Tibial nerve (tissue), 4 donors: ENCODE measurements around the gene LNX2. TPM values are rescaled to one million over a fixed set of nuclear protein-coding genes. Genes with fewer than 3 reads are reported as not detected.

Experiments used
- DNase-seq, 2 donors: peaks; one replicate each; pipeline ENCODE4 v3.0.0-alpha.2; 2019; ENCODE audit warnings: low spot score in 2 of 2
- H3K27ac ChIP-seq, 4 donors: fragments of 200-600 bp; sonication (generic) in 3 of 4; one replicate each; pipeline ENCODE4 v1.5.1; 2017 to 2019; ENCODE audit warnings: mild to moderate bottlenecking in 1 of 4
- H3K27me3 ChIP-seq, 2 donors: fragments of 200-600 bp; sonication (generic) in 1 of 2; one replicate each; pipeline versions ENCODE4 v1.5.1 to v1.6.0; 2017 to 2019
- H3K36me3 ChIP-seq, 3 donors: fragments of 200-600 bp; sonication (generic); one replicate each; pipeline ENCODE4 v1.5.1; 2018 to 2019
- H3K4me1 ChIP-seq, 4 donors: fragments of 200-600 bp; sonication (generic) in 3 of 4; one replicate each; pipeline ENCODE4 v1.5.1; 2017 to 2019
- H3K4me3 ChIP-seq, 4 donors: fragments of 200-600 bp; sonication (generic) in 3 of 4; one replicate each; pipeline ENCODE4 v1.5.1; 2017 to 2019; ENCODE audit warnings: mild to moderate bottlenecking in 1 of 4, moderate library complexity in 1 of 4
- H3K9me3 ChIP-seq, 4 donors: fragments of 200-600 bp; sonication (generic) in 3 of 4; one replicate each; pipeline ENCODE4 v1.5.1; 2017 to 2019
- CTCF ChIP-seq, 5 experiments: fragments of 200-600 bp in 3 of 5; fragments of 450-650 bp in 2 of 5; sonication (generic) in 3 of 5; IDR thresholded peaks; one replicate each; pipeline ENCODE4 v1.5.1; 2016 to 2019; ENCODE audit warnings: antibody characterized with exemption in 5 of 5, mild to moderate bottlenecking in 3 of 5, moderate library complexity in 2 of 5
- EP300 ChIP-seq, 2 donors: sonication (generic); formaldehyde crosslinking; IDR thresholded peaks; one replicate each; pipeline ENCODE4 v1.6.1; 2017; ENCODE audit warnings: antibody characterized with exemption in 2 of 2, mild to moderate bottlenecking in 1 of 2
- POLR2A ChIP-seq, 2 donors: fragments of 450-650 bp; IDR thresholded peaks; one replicate each; pipeline ENCODE4 v1.6.1; 2017; ENCODE audit warnings: antibody characterized with exemption in 2 of 2, mild to moderate bottlenecking in 2 of 2, moderate library complexity in 2 of 2
- WGBS, 2 donors: methylation state at CpG; one replicate each; pipeline ENCODE4 v1.1.5; 2018; 5-methylcytosine and 5-hydroxymethylcytosine counted together
- total RNA-seq, 4 donors: library from RNA; depleted of rRNA; stranded (reverse); fragments of >200 nt; gene quantifications; one replicate each; pipeline ENCODE4 v1.1.0, GENCODE V29; 2016

The LNX2 gene
- total RNA-seq, 4 donors from 2014 or later = 4.6 to 7.3 (median 6.7) TPM

- no peaks in the 10 kb centered on the region for H3K36me3 ChIP-seq
- no peaks in the 10 kb centered on the region for H3K27me3 ChIP-seq
- 72 to 81% methylated on average over 5 of the region's 5 CpGs for WGBS, 2 donors
- H3K4me3 ChIP-seq = no peak overlapping the region
- H3K4me1 ChIP-seq = no peaks in the 10 kb centered on the region
- H3K9me3 ChIP-seq = no peaks in the 10 kb centered on the region
- TF ChIP-seq POLR2A (IDR thresholded peaks at IDR 0.05) (no peak), CTCF (IDR thresholded peaks at IDR 0.05) (no peak), EP300 (IDR thresholded peaks at IDR 0.05) (no peak)
- no peak overlapping the region for H3K27ac ChIP-seq
- DNase-seq = no peak
Observed at GRCh38 chr13:27587095-27587746, 33.1 kb downstream of the LNX2 start.

GRCh38 chr13:27583645-27584044, 36.7 kb downstream of the LNX2 start:
- 38 to 52% methylated on average over 4 of the region's 4 CpGs for WGBS, 2 donors
- Histone ChIP-seq H3K9me3 (no peaks in the 10 kb centered on the region), H3K36me3 (no peaks in the 10 kb centered on the region), H3K4me3 (no peak overlapping the region), H3K27me3 (no peaks in the 10 kb centered on the region), H3K4me1 (peaks cover 0 to 9% (median 0%) of the 10 kb centered on the region in 4 donors), H3K27ac (no peak overlapping the region)
- no peak for DNase-seq
- TF ChIP-seq POLR2A (IDR thresholded peaks at IDR 0.05) = no peak
- no peak for TF ChIP-seq CTCF (IDR thresholded peaks at IDR 0.05)
- TF ChIP-seq EP300 (IDR thresholded peaks at IDR 0.05) = no peak

- WGBS, 2 donors = 62 to 65% methylated on average over 6 of the region's 6 CpGs
- Histone ChIP-seq H3K27me3 (no peaks in the 10 kb centered on the region), H3K4me1 (peaks cover 0 to 25% (median 4%) of the 10 kb centered on the region in 4 donors), H3K4me3 (no peak overlapping the region), H3K9me3 (no peaks in the 10 kb centered on the region), H3K27ac (peak overlapping the region in 2 of 4 donors; percentile 63 to 70), H3K36me3 (peaks cover 0 to 10% (median 0%) of the 10 kb centered on the region in 3 donors)
- TF ChIP-seq POLR2A (IDR thresholded peaks at IDR 0.05) (no peak), CTCF (IDR thresholded peaks at IDR 0.05) (no peak), EP300 (IDR thresholded peaks at IDR 0.05) (no peak)
- DNase-seq = no peak
Observed at GRCh38 chr13:27578121-27579030, 42.0 kb downstream of the LNX2 start.

GRCh38 chr13:27574661-27575060, 45.7 kb downstream of the LNX2 start:
- no peak for TF ChIP-seq POLR2A (IDR thresholded peaks at IDR 0.05)
- no peak for TF ChIP-seq CTCF (IDR thresholded peaks at IDR 0.05)
- no peak for TF ChIP-seq EP300 (IDR thresholded peaks at IDR 0.05)
- WGBS, 2 donors = 94 to 96% methylated on average over 1 of the region's 1 CpG
- no peaks in the 10 kb centered on the region for H3K9me3 ChIP-seq
- DNase-seq = no peak
- peaks cover 0 to 10% (median 0%) of the 10 kb centered on the region in 3 donors for H3K36me3 ChIP-seq
- no peaks in the 10 kb centered on the region for H3K27me3 ChIP-seq
- no peak overlapping the region for H3K27ac ChIP-seq
- no peak overlapping the region for H3K4me3 ChIP-seq
- peaks cover 0 to 22% (median 4%) of the 10 kb centered on the region in 4 donors for H3K4me1 ChIP-seq

- Histone ChIP-seq H3K4me1 (peaks cover 0 to 12% (median 4%) of the 10 kb centered on the region in 4 donors), H3K27ac (no peak overlapping the region), H3K4me3 (no peak overlapping the region), H3K27me3 (no peaks in the 10 kb centered on the region), H3K36me3 (peaks cover 0 to 22% (median 0%) of the 10 kb centered on the region in 3 donors), H3K9me3 (no peaks in the 10 kb centered on the region)
- no peak for DNase-seq
- 75 to 78% methylated on average over 2 of the region's 2 CpGs for WGBS, 2 donors
- TF ChIP-seq EP300 (IDR thresholded peaks at IDR 0.05) (no peak), CTCF (IDR thresholded peaks at IDR 0.05) (no peak), POLR2A (IDR thresholded peaks at IDR 0.05) (no peak)
Observed at GRCh38 chr13:27573265-27573664, 47.1 kb downstream of the LNX2 start.
